GM03348 (cell line): Measurements from ENCODE around the gene AMIGO2.
"Not testable (repeated sequence)": the region's sequence is repeated elsewhere in the genome, so short reads cannot be mapped to it uniquely, and the experiment has no call there.

ENCODE experiments used
- DNase-seq: peaks from one replicate; pipeline ENCODE4 v3.0.0; 2012; ENCODE audit warnings: low spot score

AMIGO2 gene, protein sequence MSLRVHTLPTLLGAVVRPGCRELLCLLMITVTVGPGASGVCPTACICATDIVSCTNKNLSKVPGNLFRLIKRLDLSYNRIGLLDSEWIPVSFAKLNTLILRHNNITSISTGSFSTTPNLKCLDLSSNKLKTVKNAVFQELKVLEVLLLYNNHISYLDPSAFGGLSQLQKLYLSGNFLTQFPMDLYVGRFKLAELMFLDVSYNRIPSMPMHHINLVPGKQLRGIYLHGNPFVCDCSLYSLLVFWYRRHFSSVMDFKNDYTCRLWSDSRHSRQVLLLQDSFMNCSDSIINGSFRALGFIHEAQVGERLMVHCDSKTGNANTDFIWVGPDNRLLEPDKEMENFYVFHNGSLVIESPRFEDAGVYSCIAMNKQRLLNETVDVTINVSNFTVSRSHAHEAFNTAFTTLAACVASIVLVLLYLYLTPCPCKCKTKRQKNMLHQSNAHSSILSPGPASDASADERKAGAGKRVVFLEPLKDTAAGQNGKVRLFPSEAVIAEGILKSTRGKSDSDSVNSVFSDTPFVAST

DNA sequence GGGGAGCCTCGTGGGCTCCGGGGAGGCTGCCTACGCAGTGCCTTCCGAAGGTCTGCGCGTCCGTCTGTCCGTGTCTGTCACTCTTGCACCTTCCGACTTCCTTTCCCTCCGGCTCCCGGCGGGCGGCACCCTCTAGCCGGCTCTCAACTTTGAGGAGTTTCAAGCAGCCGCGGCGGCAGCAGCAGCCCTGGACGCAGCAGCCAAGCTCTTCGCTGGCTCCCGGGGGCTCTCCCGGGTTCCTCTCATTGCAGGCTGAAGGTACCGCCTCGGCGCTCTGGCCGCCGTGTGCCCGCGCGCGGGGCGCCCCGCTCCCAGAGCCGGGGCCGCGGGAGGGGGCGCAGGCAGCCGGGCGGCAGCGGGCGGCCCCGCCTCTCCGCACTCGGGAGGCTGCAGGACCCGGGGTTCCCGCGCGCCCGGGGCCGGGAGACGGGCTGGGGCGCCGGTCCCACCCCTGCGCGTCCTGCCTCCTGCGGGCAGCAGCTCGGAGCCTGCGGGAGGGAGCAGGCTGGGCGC, at the start of gene AMIGO2, which contains the start of gene PCED1B:
TSS of gene AMIGO2 (minus strand) at position 492 of the 513 bp plus-strand sequence. CDS start 957 bp downstream, outside the sequence.
TSS of gene PCED1B (plus strand) at position 154 of the 513 bp plus-strand sequence. CDS start 155,443 bp downstream, outside the sequence.
- peak; percentile 78 for DNase-seq

DNA sequence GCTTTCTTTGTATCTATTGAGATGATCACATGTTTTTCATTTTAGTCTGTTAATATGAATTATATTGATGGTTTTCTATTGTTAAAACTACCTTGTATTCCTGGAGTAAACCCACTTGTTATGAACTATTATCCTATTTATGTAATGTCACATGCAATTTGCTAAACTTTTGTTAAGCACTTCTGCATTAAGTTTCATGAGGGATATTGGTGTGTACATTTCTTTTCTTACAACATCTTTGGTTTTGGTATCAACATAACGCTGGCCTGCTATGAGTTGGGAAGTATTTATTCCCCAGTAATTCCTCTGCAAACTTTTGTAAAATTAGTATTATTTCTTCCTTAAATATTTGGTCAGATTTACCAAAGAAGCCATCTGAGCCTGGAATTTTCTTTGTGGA, 46.5 kb upstream of the AMIGO2 start:
- DNase-seq: no peak

DNA sequence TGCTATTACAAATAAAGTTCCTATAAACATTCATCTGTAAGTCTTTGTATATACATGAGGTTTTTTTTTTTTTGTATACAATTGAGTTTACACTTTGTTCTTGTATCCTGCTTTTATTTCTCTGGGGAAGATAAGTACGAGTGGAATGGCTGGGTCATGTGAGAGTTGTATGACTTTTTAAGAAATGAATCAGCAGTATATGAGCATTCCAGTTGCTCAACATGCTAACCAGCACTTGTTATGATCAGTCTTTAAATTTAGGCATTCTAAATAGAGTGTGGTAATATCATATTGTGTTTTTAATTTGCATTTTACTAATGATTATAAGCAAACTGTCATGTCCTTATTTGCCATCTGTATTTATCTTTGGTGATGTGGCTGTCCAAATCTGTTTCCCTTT, 44.7 kb upstream of the AMIGO2 start:
- DNase-seq: peak; percentile 24

DNA sequence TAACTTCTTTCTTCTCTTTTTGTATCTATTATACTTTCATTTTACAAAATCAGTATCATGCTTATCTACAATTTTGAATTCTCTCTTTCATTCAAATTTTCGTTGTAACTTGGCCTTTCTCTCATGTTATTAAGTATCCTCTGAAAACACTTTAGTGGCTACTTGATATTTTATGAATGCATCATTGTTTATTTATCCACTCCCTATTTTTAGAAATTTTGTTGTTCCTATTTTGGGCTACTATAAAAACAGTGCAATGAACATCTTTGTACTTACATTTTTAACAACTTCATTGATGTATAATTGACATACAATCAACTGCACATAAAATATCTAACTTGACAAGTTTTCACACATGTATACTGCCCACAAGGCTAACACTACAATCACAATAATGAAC, 44.0 kb upstream of the AMIGO2 start:
- DNase-seq: no peak

DNA sequence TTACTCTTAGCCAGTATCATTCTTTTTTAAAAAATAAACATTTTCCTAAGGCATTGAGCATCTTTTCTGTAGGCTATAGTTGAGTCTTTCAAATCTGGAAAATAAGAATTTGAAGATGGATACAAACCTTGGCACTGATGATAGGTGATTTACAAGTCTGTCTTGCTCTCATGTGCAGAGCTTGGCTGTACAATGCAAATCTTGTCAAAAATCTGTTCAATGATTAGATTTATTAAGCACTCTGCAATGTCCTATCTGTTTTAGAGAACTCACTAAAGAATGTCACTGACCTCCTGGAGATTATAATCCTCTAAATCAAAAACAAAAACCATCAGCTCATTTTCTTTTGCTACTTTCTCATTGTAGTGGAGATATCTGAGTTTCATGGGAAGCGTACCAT, 42.8 kb upstream of the AMIGO2 start:
- no peak for DNase-seq

DNA sequence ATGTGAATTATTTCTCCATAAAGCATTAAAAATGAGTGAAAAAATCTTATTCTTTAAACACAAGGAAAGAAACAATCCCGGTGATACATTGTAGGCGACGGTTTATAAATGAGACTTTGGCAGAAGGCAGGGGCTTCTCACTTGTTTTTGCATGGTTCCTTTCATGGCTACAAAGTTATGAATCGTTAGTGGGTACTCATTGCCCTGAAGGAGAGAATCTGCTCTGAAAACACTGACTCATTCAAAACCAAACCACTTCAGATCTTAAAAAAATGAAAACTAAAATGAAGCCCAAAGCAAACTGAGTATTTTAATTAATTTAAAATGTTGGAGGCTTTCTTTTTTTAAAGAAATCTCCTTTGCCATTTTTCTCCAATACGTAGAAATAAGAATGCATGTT, 41.4 kb upstream of the AMIGO2 start:
- peak; percentile 32 for DNase-seq

DNA sequence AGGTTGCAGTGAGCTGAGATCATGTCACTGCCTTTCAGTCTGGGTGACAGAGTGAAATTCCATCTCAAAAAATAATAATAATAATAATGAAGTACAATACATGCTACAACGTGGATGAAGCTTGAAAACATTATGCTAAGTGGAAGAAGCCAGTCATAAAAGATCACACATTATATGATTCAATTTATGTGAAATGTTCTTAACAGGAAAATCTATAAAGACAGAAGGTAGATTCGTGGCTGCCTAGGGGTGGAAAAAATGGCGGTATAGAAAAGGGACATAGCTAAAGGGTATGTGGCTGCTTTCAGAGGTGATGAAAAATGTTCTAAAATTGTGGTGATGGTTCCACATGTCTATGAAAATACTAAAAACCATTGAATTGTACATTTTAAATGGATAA, 41.0 kb upstream of the AMIGO2 start:
- no peak for DNase-seq

DNA sequence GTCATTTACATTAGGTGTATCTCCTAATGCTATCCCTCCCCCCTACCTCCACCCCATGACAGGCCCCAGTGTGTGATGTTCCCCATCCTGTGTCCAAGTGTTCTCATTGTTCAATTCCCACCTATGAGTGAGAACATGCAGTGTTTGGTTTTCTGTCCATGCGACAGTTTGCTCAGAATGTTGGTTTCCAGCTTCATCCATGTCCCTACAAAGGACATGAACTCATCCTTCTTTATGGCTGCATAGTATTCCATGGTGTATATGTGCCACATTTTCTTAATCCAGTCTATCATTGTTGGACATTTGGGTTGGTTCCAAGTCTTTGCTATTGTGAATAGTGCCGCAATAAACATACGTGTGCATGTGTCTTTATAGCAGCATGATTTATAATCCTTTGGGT, 37.5 kb upstream of the AMIGO2 start:
- DNase-seq: not testable (repeated sequence)

DNA sequence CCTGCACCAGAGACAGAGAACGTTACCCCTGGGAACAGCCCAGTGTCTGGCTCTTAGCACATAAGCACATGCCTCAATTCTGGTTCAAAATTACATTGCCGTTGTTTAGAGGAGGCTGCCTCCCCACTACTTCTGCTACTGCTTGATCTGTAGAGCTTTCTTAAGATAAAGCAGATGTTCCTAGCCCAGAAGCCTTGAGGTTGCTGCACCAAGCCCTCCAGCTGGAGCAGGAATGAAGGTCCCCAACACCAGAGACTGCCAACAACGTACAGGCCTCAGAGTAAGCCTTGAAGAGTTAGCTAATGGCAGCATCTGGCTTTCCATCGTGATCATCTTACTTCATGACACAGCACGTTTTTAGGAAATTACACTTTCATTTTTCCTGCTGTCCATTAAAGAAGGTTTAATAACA, 34.7 kb upstream of the AMIGO2 start:
- DNase-seq: no peak

DNA sequence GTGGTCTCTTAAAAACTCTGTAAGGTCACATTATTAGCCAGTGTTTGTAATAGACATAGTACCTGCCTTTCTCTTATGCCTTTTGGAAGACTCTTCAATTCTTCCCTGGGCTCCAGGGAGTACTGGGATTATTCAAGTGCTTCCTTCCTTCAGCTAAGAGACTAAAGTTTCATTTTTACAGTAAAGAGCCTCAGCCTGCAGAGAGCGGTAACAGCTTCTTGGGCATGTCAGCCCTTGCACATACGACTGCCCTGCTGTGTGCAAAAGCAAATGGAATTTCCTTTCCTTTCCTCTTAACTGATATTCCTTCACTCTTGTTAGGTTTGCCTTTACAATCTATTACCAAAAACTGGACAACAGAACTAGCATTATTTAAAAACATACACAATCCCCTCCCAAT, 32.9 kb upstream of the AMIGO2 start:
- DNase-seq: no peak

DNA sequence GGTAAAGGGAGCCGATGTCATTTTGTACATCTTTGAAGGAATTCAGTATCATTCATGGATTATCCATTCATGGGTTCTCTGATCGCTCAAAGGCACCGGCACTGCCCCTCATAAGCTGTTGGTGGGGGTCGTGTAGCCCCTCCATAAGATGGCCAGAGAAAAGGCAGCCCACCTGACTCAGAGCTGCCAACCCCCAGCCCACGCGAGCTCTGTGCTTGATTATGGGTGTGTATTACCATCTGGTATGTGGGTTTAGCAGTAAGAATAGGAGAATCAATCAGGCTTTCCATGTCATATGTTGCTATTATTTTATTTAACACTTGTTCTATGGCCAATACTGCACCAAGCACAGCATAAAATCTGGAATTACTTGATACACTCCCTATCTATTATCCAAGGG, 32.1 kb upstream of the AMIGO2 start:
- DNase-seq: no peak

DNA sequence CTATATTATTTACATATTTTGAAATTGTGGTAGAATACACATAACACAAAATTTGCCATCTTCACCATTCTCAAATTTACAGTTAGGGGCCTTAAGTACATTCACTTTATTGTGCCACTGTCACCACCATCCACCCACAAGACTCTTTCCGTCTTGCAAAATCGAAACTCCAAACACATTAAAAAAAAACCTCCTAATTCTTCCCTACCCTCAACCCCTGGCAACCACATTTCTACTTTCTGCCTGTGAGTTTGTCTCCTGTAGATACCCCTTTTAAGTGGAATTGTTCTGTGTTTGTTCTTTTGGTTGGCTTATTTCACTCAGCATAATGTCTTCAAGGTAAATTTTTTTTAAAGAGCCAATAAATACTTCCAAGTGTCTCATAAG, 31.6 kb upstream of the AMIGO2 start:
- DNase-seq: no peak

DNA sequence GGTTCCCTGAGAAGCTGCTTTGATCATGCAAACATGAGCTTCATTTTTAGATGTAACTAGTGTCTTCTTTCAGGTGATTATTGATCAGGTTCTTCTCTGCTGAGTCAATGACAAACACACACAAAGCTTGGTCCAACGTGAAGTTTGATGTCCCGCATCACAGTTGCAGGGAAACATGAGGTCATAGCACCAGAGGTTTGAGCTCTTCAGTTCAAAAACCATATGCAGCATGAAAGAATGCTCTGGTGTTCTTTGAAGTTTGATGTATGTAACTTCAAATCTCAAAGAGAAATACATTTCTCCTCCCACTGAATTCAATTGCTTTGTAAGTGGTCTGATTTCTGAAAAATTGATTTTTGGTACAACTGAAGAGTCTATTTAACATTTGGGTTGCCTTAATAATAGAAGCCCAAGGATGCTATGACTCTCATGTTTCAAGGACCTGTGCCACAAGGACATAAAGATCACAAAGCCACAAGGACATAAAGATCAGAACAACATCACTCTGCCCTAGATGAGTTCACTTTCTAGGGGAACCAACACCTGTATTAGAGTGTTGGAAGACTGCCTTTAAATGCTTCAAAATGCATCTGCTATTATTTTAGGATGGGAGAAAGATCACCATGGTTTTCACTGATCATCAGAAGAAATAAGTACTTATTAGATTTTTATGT, 31.1 kb upstream of the AMIGO2 start:
- DNase-seq: no peak

DNA sequence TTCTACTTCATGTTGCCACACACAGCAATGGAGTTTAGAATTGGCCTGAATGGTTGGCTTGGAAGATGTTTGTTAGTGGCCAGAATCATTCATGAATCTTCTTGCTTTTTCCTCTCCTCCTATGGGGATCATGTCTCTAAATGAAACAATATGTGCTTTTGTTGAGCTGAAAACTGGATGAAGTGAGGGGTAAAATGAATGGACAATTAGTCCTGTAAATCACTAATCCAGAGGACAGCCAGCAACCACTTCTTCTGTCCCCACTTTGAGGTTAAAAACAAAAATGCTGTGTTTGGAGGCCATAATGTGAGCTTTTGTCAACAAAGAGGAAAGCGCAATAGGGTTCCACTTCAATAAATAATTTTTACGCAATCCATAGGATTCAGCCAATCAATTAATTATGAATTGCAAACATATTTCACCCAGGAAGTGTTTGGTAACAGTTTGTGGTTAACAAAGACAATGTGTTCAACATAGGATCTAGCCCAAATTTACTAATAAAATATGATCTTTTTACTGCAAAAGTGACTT, 30.3 kb upstream of the AMIGO2 start:
- no peak for DNase-seq

DNA sequence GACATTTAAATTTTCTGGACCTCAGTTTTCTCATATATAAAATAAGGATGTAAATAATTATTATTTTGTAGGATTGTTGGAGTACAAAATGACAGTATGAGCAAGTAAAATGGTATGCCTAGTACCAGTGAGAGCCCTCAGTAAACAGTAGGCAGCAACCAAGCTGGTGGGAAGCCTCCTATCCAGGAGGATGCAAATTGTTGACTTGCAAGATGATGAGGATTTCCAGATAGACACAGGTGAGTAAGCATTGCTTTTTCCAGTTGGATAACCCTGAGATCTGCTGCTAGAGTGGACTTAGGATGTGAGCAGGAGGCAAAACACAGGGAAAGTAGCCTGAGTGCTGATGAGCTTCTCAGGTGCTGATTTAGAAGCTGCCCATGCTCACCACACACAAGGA, 28.2 kb upstream of the AMIGO2 start:
- no peak for DNase-seq

DNA sequence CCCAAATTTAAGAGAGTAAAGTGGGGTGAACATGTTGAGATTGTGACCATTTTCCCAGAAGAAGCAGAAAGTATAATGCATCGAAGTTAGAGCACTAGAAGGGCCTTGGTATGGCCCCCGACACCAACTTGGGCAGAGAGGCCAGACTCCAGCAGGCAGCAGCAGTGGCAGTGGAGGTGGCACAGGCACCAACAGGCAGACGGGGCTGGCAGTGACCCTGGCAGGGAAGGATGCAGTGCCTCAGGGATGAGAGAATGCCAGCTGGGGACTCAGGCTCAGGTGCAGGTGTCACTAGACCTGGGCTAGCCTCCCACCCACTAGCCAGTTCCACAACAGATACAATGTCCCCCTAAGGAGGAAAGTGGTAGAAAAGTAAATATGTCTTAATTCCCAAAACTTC, 27.7 kb upstream of the AMIGO2 start:
- DNase-seq: no peak

DNA sequence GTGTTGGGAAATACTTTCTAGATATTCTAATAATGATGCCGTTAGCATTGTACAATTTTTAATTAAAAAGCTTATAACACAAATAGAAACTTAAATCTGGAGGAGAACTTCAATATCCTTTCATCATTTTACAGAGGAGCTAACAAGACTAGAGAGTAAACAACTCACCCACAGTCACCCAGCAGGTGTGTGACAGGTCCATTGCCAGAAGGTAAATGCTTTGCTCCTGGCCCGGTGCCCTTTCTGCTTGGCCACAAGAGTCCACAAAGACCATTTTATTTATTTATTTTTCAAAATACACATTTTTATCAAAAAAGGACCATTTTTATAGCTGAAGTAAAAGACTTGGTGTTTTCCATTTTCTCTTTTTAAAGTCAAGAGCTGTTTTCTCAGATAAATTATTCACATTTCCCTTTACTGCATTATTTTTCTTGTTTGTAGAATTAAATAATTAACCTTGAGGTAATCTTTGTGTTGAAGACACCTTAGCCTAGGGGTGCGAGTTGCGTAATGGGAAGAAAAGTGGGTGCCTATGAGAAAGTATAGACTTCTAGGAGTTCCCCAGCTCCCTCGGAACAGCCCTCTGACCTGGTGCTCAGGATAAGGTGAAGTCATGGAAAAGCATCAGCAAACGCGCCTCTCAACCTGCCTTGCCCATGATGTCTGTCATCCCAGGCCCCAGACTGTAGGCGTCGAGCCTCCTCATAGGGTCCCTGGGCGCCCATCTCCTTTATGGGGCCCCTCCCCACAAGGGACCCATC, 26.3 kb upstream of the AMIGO2 start:
- DNase-seq: no peak

DNA sequence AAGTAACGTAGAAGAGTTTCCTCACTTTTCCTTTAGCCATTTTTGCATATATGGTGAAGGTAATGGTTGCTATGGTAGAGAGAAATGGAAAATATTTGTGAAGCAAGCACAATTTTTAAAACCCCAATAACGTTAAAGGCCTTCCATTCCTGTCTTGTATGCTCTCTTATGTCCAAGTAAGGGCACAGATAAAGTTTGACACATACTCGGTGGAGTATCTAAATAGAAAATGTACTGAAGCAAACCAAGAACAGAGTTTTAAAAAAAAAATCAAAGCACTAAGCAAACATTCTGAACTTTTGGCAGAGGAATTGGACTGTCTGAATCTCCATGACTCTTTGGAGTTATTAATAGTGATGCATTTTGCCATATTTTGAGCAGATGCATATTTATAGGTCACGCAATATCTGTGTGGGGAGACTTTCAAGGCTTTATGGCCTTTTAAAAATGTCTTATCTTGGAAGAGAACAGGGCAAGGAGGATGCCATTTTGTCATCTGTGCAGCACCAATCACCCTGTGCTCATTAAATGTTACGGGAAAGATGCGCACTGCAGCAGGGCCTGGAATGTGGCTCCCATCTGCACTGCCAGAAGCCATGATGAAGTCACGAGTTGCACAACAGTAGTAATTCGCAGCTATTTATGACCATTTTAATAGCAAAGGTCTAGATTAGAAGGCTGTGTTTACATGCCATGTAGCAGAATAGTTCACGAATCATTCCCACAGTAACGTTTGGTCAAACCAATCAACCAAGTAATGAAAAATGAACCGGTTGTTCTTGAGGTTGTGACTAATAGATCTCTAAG, 23.3 kb upstream of the AMIGO2 start:
- peak; percentile 80 for DNase-seq

DNA sequence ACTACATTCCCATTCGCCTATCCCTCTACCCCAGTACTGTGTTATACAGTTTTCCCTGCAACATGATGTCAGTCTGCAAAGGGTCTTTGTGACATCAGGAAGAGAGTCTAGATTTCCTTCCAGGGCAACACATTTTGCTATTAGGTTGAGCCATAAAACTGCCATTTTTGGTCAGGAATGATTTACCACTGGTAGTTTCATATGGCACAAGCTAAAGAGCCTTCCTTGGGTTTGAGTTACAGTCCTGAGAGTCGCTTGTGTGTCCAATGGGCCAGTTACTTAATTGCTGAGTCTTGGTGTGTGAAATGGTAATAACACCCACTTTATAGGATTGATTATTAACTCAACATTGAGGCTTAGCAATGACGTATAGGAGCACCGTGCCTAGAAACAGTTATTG, 22.6 kb upstream of the AMIGO2 start:
- DNase-seq: no peak

DNA sequence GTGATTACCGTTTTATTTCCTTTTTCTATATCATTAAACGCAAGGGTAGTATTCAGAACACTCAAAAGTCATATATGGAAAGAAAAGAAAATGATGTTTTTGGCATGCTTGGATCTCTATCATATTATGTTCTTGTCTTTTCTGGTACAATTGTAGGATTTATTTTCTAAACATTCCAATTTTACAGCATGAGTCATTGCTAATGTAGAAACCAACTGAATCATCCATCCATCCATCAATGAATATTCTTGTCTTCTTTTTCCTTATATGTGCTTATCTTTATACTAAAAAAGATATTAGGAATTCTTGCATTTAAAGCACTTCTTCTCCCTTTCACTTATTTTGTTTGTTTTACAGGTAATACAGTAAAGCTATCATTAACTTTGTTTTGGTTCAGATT, 20.4 kb upstream of the AMIGO2 start:
- no peak for DNase-seq

DNA sequence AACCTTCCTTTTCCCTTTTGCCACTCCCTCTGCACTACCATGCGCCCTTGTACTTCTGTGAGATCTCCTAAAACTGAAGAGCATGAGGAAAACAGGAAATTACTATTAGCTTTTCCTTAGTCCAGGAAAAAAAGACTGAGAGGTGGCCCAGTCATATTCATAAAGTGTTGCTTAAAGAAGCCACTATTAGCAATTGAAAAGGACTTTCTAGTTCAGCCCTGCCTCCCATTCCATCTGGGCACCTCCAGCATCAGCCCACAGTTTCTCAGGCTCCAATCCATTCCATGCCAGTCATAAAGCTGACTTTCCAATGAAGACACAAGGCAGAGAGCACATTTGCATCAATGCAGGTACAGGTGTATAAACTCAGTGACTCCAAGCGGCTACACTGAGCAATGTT, 19.9 kb upstream of the AMIGO2 start:
- DNase-seq: no peak
